ENCODE data around the gene KCNJ14.

GRCh38 chr19:48513289-48514122 is 58.1 kb downstream of the KCNJ14 start:
- TF ChIP-seq CTCF (IDR thresholded peaks at IDR 0.05; ENCODE audit: low read length) (no peak), EZH2 (optimal IDR thresholded peaks at IDR 0.05; ENCODE audit: low read depth, low read length) (no peak), EZH2phosphoT487 (IDR thresholded peaks at IDR 0.05; ENCODE audit: low read length) (no peak)
